ENCODE results near the gene LCT.

The LCT gene

GRCh38 chr2:135741043-135741394 lies 96.0 kb downstream of the LCT start:
- DNase-seq = no peak

DNA sequence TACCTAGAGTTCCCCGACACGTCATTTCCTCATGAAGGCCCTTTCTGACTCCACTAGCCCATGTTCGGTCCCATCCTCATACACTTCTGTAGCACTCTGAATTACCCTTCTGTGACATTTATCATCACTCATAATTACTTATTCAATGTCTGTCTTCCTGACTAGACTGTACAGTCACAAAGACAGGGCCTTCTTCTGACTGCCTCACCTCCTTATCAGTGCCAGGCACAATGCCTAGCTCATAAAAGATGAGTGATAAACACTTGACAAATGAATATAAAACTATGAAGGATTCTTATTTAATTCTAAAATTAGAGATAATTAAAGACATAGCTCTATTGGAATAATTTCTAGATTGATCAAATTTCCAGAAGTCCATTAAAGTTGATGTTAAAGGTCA lies 96.8 kb downstream of the LCT start:
- DNase-seq = no peak
